Measurements from ENCODE around the gene SLC50A1.

SLC50A1 gene

DNA sequence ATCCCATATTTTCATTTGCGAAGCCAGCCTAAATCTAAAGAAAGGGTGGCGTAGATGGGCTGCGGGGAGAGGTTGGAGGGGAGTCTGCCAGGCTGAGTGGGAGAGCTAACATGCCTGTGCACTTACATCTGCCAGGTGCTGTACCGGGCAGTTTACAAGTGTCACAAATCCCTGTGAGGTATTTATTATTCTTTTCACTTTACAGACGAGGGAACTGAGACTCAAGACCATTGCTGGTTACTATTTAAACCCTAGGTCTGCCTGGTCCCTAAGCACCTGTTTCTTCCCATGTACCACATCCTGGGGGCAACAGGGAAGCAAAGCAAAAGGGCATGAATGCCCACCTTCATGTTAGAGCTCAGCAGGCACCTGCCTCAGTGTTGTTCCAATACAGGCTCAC, 27.4 kb upstream of the SLC50A1 start (continued):
- TF ChIP-seq, protein P1, sequence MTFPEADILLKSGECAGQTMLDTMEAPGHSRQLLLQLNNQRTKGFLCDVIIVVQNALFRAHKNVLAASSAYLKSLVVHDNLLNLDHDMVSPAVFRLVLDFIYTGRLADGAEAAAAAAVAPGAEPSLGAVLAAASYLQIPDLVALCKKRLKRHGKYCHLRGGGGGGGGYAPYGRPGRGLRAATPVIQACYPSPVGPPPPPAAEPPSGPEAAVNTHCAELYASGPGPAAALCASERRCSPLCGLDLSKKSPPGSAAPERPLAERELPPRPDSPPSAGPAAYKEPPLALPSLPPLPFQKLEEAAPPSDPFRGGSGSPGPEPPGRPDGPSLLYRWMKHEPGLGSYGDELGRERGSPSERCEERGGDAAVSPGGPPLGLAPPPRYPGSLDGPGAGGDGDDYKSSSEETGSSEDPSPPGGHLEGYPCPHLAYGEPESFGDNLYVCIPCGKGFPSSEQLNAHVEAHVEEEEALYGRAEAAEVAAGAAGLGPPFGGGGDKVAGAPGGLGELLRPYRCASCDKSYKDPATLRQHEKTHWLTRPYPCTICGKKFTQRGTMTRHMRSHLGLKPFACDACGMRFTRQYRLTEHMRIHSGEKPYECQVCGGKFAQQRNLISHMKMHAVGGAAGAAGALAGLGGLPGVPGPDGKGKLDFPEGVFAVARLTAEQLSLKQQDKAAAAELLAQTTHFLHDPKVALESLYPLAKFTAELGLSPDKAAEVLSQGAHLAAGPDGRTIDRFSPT (tag by site-specific recombination; IDR thresholded peaks at IDR 0.05): no peak
- TF ChIP-seq KLF9 (tag by site-specific recombination; IDR thresholded peaks at IDR 0.05; ENCODE audit: low read depth) (no peak), WT1 (tag by site-specific recombination; IDR thresholded peaks at IDR 0.05) (no peak), ZNF350 (tag by site-specific recombination; IDR thresholded peaks at IDR 0.05) (no peak)
- TF ChIP-seq, protein P2, sequence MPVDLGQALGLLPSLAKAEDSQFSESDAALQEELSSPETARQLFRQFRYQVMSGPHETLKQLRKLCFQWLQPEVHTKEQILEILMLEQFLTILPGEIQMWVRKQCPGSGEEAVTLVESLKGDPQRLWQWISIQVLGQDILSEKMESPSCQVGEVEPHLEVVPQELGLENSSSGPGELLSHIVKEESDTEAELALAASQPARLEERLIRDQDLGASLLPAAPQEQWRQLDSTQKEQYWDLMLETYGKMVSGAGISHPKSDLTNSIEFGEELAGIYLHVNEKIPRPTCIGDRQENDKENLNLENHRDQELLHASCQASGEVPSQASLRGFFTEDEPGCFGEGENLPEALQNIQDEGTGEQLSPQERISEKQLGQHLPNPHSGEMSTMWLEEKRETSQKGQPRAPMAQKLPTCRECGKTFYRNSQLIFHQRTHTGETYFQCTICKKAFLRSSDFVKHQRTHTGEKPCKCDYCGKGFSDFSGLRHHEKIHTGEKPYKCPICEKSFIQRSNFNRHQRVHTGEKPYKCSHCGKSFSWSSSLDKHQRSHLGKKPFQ (tag by site-specific recombination; IDR thresholded peaks at IDR 0.05): no peak
- TF ChIP-seq, protein P3, sequence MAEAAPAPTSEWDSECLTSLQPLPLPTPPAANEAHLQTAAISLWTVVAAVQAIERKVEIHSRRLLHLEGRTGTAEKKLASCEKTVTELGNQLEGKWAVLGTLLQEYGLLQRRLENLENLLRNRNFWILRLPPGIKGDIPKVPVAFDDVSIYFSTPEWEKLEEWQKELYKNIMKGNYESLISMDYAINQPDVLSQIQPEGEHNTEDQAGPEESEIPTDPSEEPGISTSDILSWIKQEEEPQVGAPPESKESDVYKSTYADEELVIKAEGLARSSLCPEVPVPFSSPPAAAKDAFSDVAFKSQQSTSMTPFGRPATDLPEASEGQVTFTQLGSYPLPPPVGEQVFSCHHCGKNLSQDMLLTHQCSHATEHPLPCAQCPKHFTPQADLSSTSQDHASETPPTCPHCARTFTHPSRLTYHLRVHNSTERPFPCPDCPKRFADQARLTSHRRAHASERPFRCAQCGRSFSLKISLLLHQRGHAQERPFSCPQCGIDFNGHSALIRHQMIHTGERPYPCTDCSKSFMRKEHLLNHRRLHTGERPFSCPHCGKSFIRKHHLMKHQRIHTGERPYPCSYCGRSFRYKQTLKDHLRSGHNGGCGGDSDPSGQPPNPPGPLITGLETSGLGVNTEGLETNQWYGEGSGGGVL (tag by site-specific recombination; IDR thresholded peaks at IDR 0.05): no peak
- TF ChIP-seq, protein P4, sequence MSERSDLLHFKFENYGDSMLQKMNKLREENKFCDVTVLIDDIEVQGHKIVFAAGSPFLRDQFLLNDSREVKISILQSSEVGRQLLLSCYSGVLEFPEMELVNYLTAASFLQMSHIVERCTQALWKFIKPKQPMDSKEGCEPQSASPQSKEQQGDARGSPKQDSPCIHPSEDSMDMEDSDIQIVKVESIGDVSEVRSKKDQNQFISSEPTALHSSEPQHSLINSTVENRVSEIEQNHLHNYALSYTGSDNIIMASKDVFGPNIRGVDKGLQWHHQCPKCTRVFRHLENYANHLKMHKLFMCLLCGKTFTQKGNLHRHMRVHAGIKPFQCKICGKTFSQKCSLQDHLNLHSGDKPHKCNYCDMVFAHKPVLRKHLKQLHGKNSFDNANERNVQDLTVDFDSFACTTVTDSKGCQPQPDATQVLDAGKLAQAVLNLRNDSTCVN (tag by site-specific recombination; optimal IDR thresholded peaks at IDR 0.05): no peak
- TF ChIP-seq, protein P5, sequence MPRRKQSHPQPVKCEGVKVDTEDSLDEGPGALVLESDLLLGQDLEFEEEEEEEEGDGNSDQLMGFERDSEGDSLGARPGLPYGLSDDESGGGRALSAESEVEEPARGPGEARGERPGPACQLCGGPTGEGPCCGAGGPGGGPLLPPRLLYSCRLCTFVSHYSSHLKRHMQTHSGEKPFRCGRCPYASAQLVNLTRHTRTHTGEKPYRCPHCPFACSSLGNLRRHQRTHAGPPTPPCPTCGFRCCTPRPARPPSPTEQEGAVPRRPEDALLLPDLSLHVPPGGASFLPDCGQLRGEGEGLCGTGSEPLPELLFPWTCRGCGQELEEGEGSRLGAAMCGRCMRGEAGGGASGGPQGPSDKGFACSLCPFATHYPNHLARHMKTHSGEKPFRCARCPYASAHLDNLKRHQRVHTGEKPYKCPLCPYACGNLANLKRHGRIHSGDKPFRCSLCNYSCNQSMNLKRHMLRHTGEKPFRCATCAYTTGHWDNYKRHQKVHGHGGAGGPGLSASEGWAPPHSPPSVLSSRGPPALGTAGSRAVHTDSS (tag by site-specific recombination; IDR thresholded peaks at IDR 0.05): no peak

DNA sequence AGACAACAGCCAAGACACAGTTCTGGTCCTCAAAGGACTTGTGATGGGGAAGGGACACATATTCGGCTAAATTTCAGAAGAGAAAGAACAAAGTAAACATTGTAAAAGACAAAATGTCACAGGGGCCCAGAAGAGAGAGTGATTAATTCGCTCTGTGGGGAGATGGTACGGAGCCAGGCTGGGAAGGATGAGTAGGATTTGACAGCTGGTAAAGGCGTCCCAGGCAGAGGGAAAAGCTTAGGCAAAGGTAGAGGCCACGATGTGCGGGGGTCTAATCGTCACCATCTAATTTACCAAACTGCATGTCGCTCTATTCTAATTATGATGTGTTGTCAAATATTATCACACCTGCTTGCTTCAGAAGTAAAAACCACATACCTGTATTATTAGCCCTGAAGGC, 25.3 kb upstream of the SLC50A1 start:
- TF ChIP-seq ZNF76 (tag by site-specific recombination; IDR thresholded peaks at IDR 0.05; ENCODE audit: borderline replicate concordance, low read depth): no peak
- TF ChIP-seq, protein P6, sequence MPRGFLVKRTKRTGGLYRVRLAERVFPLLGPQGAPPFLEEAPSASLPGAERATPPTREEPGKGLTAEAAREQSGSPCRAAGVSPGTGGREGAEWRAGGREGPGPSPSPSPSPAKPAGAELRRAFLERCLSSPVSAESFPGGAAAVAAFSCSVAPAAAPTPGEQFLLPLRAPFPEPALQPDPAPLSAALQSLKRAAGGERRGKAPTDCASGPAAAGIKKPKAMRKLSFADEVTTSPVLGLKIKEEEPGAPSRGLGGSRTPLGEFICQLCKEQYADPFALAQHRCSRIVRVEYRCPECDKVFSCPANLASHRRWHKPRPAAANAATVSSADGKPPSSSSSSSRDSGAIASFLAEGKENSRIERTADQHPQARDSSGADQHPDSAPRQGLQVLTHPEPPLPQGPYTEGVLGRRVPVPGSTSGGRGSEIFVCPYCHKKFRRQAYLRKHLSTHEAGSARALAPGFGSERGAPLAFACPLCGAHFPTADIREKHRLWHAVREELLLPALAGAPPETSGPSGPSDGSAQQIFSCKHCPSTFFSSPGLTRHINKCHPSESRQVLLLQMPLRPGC (tag by site-specific recombination; IDR thresholded peaks at IDR 0.05): no peak

DNA sequence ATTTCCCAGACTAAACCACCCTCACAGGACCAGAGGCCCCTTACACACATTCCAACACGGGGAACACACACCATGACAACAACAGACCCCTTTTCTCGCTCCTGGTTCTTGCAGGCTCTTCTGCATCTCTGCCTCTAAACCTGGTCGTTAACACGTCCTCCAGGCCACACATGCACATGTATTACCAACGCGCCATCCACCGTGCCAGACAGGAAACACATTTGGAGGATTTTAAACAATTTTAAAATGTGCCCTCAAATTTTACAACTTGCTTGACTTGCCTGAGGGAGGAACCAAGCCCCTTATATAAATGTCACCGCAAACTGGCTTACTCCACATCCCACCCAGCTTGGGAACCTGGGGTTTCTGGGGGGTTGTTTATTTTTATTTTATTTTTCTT, 24.8 kb upstream of the SLC50A1 start:
- Histone ChIP-seq H3K4me3 (ENCODE audit: low read depth, low read length) (no peak overlapping the region), H3K36me3 (ENCODE audit: control insufficient read depth in 2 of 2, insufficient read depth in 1 of 2, low read length in 2 of 2) (no peaks in the 10 kb centered on the region), H3K4me1 (ENCODE audit: control insufficient read depth, insufficient read depth, low read length) (no peaks in the 10 kb centered on the region), H3K9me3 (ENCODE audit: control insufficient read depth, insufficient read depth, low read depth, low read length) (no peaks in the 10 kb centered on the region), H3K27ac (ENCODE audit: extremely low read depth, low read depth, low read length) (no peak overlapping the region)
- CTCF ChIA-PET: interaction anchor here (0.6 to 0.8 kb wide), 3 partner anchors 19 to 1448 kb away, joined by 3 read pairs; no protein-coding TSS in a partner anchor
- POLR2A ChIA-PET: no interaction called here
- no peak for TF ChIP-seq SP7 (tag by site-specific recombination; IDR thresholded peaks at IDR 0.05)
- TF ChIP-seq ZNF335 (tag by site-specific recombination; conservative IDR thresholded peaks at IDR 0.05): no peak
- TF ChIP-seq ZEB2 (tag by site-specific recombination; IDR thresholded peaks at IDR 0.05): no peak
- TF ChIP-seq, protein P7, sequence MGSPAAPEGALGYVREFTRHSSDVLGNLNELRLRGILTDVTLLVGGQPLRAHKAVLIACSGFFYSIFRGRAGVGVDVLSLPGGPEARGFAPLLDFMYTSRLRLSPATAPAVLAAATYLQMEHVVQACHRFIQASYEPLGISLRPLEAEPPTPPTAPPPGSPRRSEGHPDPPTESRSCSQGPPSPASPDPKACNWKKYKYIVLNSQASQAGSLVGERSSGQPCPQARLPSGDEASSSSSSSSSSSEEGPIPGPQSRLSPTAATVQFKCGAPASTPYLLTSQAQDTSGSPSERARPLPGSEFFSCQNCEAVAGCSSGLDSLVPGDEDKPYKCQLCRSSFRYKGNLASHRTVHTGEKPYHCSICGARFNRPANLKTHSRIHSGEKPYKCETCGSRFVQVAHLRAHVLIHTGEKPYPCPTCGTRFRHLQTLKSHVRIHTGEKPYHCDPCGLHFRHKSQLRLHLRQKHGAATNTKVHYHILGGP (tag by site-specific recombination; IDR thresholded peaks at IDR 0.05): no peak
- TF ChIP-seq ZNF140 (tag by site-specific recombination; IDR thresholded peaks at IDR 0.05): no peak
- TF ChIP-seq ZNF37A (tag by site-specific recombination; IDR thresholded peaks at IDR 0.05): no peak
- TF ChIP-seq GFI1B (tag by site-specific recombination; IDR thresholded peaks at IDR 0.05): no peak
- no peak for TF ChIP-seq FEZF1 (tag by site-specific recombination; IDR thresholded peaks at IDR 0.05)
- TF ChIP-seq ZNF548 (tag by site-specific recombination; IDR thresholded peaks at IDR 0.05): no peak

More for the DNA sequence above, 25.3 kb upstream of the SLC50A1 start:
- Histone ChIP-seq H3K4me3 (ENCODE audit: low read depth, low read length) (no peak overlapping the region), H3K27ac (ENCODE audit: extremely low read depth, low read depth, low read length) (no peak overlapping the region), H3K4me1 (ENCODE audit: control insufficient read depth, insufficient read depth, low read length) (no peaks in the 10 kb centered on the region), H3K9me3 (ENCODE audit: control insufficient read depth, insufficient read depth, low read depth, low read length) (no peaks in the 10 kb centered on the region), H3K36me3 (ENCODE audit: control insufficient read depth in 2 of 2, insufficient read depth in 1 of 2, low read length in 2 of 2) (no peaks in the 10 kb centered on the region)
- ChIA-PET POLR2A (no interaction called here), CTCF (interaction anchor here (0.6 to 0.8 kb wide), 3 partner anchors 19 to 1449 kb away, joined by 3 read pairs; no protein-coding TSS in a partner anchor)

Measured in HEK293 (cell line).